22Rv1 (cell line): Measurements from ENCODE around the gene DGKI.

ENCODE experiments used
- CTCF ChIP-seq: fragments of 450-650 bp; IDR thresholded peaks from 2 replicates; pipeline ENCODE4 v1.5.1; 2017; ENCODE audit warnings: mild to moderate bottlenecking
- ZFX ChIP-seq: fragments of 450-650 bp; IDR thresholded peaks from 2 replicates; pipeline ENCODE4 v1.6.1; 2017; ENCODE audit warnings: antibody characterized with exemption, borderline replicate concordance

GRCh38 chr7:137462074-137462715 lies 384.6 kb downstream of the DGKI start:
- TF ChIP-seq CTCF (no peak), ZFX (no peak)
